ENCODE data around the gene RSPO1.

DNA sequence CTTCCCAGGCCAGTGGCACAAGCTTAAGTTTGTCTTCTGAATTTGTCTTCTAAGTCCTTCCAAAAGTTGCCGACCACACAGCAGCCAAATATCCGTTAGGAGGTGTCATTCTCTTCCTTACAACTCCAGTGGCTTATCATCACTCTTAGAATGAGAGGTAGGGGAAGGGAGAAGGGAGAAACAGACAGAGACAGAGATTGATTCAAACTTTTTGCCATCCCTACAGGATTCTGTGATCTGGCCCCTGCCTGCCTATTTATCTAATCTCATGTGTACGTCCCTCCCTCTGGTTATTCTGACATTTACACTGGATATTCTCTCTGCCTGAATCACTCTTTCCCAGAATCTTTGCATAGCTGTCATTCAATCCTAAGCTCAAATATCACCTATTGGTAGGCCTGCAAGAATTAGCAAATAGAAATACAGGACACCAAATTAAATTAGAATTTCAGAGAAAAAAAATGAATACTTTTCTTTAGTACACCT, 38.5 kb downstream of the RSPO1 start:
- TF ChIP-seq, protein P1, sequence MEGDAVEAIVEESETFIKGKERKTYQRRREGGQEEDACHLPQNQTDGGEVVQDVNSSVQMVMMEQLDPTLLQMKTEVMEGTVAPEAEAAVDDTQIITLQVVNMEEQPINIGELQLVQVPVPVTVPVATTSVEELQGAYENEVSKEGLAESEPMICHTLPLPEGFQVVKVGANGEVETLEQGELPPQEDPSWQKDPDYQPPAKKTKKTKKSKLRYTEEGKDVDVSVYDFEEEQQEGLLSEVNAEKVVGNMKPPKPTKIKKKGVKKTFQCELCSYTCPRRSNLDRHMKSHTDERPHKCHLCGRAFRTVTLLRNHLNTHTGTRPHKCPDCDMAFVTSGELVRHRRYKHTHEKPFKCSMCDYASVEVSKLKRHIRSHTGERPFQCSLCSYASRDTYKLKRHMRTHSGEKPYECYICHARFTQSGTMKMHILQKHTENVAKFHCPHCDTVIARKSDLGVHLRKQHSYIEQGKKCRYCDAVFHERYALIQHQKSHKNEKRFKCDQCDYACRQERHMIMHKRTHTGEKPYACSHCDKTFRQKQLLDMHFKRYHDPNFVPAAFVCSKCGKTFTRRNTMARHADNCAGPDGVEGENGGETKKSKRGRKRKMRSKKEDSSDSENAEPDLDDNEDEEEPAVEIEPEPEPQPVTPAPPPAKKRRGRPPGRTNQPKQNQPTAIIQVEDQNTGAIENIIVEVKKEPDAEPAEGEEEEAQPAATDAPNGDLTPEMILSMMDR (conservative IDR thresholded peaks at IDR 0.05) = no peak
- no peak for TF ChIP-seq EZH2 (IDR thresholded peaks at IDR 0.05; ENCODE audit: low read depth)

Measured in PC-9 (cell line).